HUDEP-2 (cell line): Measurements from ENCODE around the gene MYLK.
"Not testable (repeated sequence)": the region's sequence is repeated elsewhere in the genome, so short reads cannot be mapped to it uniquely, and the experiment has no call there.

ENCODE experiments used
- DNase-seq, 76 experiments: peaks; one replicate each; lab custom pipeline; 2025; ENCODE audit not compliant: unreplicated experiment in 76 of 76; lab: John Stamatoyannopoulos, UW

Gene MYLK

GRCh38 chr3:123705488-123706285 is 178.4 kb downstream of the MYLK start:
- DNase-seq, result peak in 1 of 76 experiments; percentile 1

GRCh38 chr3:123703663-123704062 is 180.5 kb downstream of the MYLK start:
- not testable (repeated sequence) for DNase-seq

DNA sequence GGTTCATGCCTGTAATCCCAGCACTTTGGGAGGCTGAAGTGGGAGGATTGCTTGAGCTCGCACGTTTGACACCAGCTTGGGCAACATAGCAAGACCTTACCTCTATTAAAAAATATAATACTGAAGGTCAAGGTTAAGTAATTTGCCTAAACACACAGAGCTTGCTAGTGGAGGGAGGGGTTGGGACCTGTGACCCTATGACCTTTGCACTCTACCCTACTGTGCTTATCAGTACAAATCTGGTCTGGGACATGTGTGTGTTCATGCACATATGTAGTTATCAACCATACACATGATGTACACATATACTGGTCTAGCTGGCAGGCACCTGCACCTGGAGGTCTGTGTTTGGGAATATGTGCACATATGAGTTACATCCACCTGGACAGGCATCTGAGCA is 181.4 kb downstream of the MYLK start:
- no peak for DNase-seq

- DNase-seq, result peak in 39 of 76 experiments; percentile 1 to 60 (median 19)
These were observed 182.1 kb downstream of the MYLK start for GRCh38 chr3:123702057-123702456.

DNA sequence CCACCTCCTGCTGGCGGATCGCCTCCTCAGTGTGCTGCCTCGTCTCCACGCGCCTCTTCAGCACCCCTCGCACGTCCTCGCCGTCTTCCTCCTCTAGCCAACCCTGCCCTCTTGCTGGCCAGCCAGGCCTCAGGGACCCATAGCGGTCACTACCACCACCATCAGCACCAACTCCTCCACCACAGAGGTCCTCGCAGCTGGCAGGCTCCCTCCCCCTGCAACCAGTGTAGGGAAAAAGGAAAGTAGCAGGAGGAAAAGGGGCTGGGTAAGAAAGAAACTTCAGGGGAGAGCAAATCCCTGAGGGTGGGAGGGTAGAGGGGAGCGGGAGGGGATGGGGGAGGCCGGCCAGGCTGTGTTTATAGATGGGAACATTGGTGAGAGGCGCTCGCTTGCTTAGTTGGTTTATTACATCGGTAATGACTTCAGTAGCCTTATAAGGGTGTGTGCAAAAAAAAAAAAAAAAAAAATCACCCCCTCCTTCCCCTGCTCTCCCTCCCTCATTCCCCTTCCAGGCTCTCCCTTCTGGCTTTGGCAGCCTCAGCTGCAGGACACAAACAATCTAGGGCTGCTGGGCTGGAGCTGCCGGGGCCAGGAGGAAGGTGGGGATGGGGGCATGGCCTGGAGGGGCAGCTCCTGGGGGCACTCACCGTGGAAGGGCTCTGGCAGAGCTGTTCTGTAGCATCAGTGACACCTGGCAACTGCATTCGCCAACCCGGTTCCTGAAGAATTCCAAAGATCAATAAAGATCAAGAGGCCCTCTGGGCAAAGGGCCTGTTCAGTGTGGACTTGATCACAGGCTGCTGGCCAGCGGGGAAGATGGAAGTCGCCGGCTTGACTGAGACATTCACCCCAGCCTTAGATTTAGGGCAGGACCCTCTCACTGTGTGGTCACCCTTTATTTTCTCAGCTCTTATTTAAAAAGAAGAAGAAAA is 183.1 kb downstream of the MYLK start:
- no peak for DNase-seq

GRCh38 chr3:123698813-123699212 is 185.3 kb downstream of the MYLK start:
- no peak for DNase-seq

GRCh38 chr3:123696808-123697207 is 187.3 kb downstream of the MYLK start:
- no peak for DNase-seq

DNA sequence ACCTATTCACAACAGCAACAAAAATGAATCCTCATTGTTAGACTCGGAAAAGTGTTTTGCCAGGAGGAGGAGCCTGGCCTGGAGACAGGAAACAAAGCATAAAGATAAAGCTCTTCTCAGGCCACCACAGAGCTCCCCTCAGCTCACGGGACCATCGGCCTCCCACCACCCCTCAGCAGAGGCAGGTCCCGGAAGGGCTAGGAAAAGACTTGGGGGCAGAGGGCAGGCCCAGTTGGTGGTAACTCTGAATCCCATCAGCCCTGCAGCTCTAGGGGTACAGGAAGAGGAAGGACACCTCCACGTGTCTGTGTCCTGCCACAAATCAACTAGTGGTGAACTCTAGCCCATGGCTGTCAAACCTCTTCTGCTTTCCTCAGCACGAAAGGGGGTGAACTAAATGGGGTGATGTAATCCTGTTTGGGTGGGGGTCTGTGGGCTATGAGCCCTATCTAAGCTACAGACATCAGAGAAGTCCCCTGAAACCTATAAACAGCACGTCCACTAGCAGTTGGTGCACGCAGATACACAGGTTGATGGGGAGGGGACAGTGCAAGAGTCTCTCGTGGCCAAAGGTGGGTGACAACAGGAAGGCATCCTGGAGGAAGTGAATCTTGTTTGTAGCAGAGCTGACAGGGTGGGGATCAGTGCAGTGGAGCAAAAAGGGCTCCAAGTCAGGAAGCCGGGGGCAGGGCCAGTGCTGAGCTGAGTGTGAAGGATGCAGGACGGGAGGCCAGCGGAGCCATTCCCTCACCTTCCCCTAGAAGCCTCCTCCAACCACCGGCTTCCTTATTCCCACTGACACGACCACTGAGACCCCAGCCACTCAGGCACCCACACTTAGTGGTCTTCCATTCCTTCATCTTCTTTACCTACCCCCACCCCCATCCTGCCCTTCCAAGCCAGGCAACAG is 188.1 kb downstream of the MYLK start:
- DNase-seq, result no peak

DNA sequence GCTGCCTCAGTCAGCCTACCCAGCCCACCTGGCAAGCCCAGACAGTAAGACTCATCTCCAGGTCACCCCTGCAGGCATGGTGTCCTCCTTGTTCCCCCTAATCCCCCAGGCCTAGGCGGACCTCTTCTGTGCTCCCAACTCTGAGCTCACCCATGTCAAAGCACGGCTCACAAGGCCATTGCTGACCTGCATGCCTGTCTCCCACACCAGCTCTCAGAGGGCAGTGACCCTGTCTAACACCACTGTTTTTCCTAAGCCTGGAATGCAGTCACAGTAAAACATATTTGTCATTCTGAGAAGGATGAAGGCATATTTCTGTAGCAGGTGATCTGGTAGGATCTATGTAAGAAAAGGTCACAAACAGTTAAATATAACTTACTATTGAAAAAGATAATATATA is 189.0 kb downstream of the MYLK start:
- no peak for DNase-seq

DNA sequence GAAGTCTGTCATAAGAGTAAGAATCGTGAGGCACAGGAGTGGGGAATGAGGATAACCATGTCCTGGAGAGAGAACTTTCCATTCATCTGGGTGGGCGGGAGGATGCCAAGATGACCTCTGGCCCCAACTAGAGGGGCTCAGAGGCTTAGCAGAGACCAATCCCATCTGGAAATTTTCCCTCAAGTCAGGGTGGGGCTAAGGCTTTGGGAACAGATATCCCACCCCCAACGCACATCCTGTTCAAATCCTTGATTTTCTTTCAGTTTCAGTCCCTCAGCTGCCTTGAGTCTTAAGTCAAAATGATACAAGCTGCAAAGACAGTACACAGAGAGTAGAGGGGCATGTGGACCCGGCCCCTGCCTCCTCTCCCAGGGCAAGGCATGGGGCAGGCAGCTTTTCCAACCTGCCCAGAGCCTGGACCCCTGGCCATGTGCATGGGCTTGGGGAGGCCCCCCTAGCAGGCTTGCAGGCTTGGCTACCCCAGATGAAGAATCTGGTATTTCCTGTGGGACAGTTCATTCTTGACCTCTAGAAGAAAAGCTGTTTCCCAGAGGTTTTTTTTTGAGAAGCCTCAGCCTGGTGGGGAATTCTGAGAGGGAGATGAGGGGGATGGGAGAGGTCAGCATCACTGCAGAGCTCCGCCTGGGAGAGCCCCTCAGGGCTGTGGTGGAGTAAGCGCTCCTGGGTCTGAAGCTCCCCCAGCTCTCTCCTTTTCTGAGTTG is 189.6 kb downstream of the MYLK start:
- DNase-seq, result no peak

DNA sequence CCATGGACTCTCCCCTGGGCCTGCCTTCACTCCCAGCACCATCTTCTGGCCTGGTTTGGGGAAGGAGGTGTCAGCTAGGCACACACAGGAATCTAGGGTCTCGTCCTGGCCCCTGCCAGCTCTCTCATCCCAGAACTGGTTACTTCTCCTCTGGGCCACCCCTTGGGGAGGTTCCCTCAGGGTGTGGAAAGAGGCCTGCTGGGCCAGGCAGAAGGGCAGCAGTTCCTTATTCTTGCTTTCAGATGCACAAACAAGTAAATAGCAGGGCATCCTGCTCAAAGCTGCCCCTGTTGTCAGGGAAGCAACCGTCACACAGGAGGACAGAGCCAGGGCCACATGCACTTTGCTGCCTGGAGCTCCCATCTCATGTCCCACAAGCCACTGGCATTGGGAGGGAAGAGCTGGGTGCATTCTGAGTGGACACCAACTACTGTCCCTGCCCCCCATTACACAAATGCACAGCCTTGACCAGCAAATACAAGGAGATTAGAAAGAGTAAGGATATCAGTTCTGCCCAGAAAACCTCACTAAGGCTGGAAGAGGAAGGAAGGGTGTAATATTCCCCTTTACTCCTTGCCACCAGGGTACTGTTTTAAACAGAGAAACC is 190.4 kb downstream of the MYLK start:
- no peak for DNase-seq

DNA sequence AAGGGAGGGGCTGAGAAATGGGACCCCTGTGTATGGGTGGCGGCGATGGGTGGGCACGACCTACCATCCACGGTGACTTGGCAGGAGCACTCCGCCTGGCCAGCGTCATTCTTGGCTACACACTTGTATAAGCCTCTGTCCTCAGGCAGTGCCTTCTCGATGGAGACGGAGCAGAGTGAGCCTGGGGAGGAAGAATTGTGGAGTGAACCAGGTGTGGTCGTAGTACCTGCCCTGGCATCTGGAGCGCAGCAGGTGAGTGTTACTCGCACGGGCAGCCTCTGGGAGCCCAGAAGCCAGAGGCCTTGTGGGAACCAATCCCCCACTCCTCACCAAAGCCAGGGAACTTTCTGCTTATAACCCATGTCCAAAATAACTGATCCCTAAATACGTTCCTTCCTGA is 191.5 kb downstream of the MYLK start:
- DNase-seq, result no peak

DNA sequence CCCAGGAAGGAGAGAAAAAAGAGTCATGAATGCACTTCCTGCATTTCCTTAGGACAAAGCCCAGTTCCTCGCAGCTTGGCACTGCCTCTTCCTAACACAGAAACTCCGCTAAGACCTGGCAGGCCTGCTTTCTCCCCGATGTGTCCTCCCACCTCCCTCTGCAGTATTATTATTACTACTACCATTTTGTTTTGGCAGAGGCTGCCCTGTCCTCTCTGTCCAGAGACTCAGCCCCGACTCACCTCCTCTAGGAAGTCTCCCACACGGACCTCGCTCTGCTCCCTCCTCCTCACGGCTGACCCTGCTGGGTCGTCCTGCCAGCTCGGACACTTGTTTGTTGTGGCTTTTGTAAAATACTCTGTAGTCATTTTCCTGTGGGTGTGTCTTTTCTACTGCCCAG is 192.1 kb downstream of the MYLK start:
- no peak for DNase-seq

- DNase-seq, result no peak
These were observed 194.3 kb downstream of the MYLK start for GRCh38 chr3:123689831-123690230.

GRCh38 chr3:123688241-123688747 is 195.8 kb downstream of the MYLK start:
- DNase-seq, result no peak

GRCh38 chr3:123687286-123687685 is 196.8 kb downstream of the MYLK start:
- peak in 1 of 76 experiments; percentile 4 for DNase-seq

DNA sequence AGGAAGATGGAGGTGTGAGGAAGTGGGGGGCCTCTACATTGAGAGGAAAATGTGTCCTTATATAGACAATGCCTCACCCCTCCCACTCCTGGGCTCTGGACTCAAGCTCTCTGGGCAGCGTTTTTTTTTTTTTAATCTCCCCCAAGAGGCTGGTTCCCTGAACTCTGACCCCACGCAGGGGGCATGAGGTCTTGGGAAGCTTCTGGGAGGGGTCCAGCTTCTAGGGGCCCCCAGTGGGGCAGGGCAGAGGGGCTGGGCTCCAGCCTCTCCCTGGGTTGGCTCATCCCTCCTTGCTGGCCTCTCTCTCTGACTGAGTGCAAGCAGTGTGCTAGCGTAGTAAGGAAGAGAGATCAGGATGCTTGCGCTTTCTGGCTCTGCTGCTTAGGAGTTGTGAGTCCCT is 197.9 kb downstream of the MYLK start:
- DNase-seq, result no peak

DNA sequence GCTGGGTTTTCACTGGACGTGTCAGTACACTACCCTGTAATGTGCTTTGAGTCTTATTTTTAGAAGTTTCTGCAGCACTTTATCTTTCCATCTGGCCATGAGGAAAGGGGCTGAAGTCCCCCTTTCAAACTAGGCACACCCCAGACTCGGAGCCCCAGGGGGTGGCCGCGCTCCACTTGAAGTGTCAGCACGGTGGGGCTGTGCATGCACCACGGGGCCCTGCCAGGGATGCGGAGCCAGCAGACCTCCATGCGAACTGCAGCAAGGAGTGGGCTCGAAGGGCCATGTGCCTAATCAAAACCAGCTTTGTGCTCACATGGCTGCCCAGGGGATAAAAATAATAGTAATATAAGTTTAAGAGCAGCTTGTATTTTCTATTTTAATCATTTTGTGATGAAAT is 198.4 kb downstream of the MYLK start:
- no peak for DNase-seq

- no peak for DNase-seq
These were observed 199.5 kb downstream of the MYLK start for GRCh38 chr3:123684636-123685035.
